Placental epithelial cell (primary cell): ENCODE data around the gene PRKCB. TPM values are rescaled to one million over a fixed set of nuclear protein-coding genes. Genes with fewer than 3 reads are reported as not detected.

Experiments
- small RNA-seq: library from RNA; depleted of rRNA; stranded (forward); fragments of <200 nt; gene quantifications from one replicate; pipeline ENCODE3, GENCODE V24; 2012
- total RNA-seq: library from RNA; depleted of rRNA; stranded (reverse); fragments of >200 nt; gene quantifications from 2 replicates; pipeline ENCODE4 v1.2.3, GENCODE V29; 2012

PRKCB gene
- total RNA-seq = not detected in 2 replicates

DNA sequence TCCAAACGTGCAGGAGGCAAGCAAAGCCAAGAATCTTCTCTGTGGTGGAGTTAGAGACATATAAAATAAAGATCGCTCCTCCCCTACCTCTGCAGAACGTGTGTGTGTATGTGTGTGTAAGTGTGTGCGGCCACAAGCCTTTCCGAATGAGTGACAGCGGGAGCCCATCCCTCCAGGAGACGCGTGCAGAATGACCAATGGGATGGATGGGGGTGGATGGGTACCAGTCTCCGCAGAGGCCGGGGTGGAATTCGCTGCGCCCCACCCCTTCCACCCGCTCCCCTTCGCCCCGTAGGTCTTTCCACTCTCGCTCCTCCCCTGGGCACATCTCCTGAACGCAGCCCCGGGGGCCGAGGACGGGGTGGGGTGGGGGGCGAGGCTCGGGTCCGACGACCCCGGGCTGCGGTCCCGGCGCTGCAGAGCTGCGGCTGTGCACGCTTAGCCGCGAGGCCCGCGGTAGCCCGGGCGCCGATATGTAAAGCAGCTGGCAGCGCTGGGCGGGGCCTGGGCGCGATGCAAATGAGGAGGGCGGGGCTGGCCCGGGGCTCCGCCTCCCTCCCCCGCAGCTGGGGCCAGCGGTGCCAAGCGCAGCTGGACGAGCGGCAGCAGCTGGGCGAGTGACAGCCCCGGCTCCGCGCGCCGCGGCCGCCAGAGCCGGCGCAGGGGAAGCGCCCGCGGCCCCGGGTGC is at the start of gene PRKCB:
Gene PRKCB (plus strand): TSS at position 594 of the 688 bp plus-strand sequence.

DNA sequence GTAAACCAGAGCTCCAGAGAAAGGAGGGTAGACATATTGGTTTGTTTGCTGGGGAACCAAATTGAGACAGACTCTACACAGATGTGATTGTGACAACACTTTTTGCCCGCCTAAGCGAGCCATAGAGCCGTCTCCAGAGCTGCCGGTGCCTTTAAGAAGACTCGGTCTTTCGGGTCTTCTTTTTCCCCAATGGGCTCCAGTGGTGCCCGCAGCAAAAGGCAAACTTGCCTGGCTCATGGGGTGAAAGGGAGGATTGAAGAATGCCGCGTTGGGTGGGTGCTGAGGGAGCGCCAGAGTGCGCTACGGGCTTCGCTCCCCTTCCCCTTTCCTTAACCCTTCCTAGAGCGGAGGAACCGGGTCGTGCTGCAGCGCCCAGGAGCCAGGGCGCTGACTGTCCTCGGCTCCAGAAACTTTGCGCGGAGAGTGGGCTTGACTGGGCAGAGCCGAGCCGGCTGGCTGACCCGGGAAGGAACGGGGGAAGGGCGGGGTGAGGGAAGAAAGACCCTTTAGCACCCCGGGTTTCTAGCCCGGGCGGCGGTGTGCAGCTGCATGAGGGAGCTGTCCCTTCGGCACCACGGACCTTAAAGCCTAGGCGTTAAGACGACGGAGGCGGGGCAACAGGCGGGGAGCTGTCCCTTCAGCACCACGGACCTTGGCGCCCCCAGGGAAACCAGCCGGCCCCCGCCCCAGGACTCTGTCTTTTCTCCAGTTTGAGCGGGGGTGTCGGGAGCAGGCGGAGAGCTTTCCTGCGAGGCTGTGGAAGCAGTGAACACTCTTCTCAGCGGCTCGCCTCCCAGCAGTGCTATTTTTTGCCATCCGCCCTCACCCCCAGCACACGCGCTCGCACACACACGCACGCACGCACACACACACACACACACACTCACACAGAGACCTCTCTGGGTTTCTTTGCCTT is 419.9 kb downstream of the PRKCB start, which contains the start of gene CACNG3:
Gene CACNG3 (plus strand): TSS at position 880 of the 916 bp plus-strand sequence. CDS start 420 bp downstream, outside the sequence.

Small RNAs within 50 kb of the gene (small RNA-seq; reads per million reads assigned to genes)
- not detected for gene MIR1273H

Other genes starting within 250 kb of the PRKCB start
- 61.2 and 97.1 TPM in 2 replicates for gene NDUFAB1, start 239.7 kb upstream of the PRKCB start, total RNA-seq
- 8.2 and 12.4 TPM in 2 replicates for gene PALB2, start 194.7 kb upstream of the PRKCB start, total RNA-seq
- gene DCTN5, start 194.5 kb upstream of the PRKCB start, total RNA-seq = 25.5 and 54.8 TPM in 2 replicates
- gene PLK1, start 157.1 kb upstream of the PRKCB start, total RNA-seq = 7.1 and 12.4 TPM in 2 replicates
- 0.87 TPM in 1 of 2 replicates, not detected in the other for gene ERN2, start 122.8 kb upstream of the PRKCB start, total RNA-seq
- gene CHP2, start 81.0 kb upstream of the PRKCB start, total RNA-seq = not detected in 2 replicates